H1 (cell line): ENCODE results near the gene PLEKHA1. TPM values are rescaled to one million over a fixed set of nuclear protein-coding genes. Genes with fewer than 3 reads are reported as not detected.

ENCODE experiments used
- CTCF ChIA-PET: fragments of 300-600 bp; sonication (Branson Sonifier 250); formaldehyde crosslinking; loops from one replicate; lab custom pipeline; 2021; ENCODE audit not compliant: partially characterized antibody; lab: Charles Lee
- POLR2A ChIA-PET: fragments of 300-600 bp; sonication (Branson Sonifier 250); formaldehyde crosslinking; loops from one replicate; lab custom pipeline; 2021; ENCODE audit warnings: inconsistent platforms; ENCODE audit not compliant: partially characterized antibody; lab: Charles Lee
- DNase-seq, 2 experiments: peaks; one replicate each; pipeline versions ENCODE4 v3.0.0 to v3.0.0-alpha.2; 2010 to 2022; ENCODE audit warnings: low spot score in 2 of 2, low read depth in 1 of 2, mixed read lengths in 1 of 2
- FAIRE-seq: peaks from 2 replicates; lab custom pipeline; 2011; peaks lifted over from hg19 to GRCh38; lab: Jason Lieb, UNC
- H2AFZ ChIP-seq: 2 replicates; pipeline ENCODE4 v1.8.1; 2012; ENCODE audit warnings: low read length, inconsistent platforms
- H2AK5ac ChIP-seq: 2 replicates; pipeline ENCODE4 v1.6.1; 2013; ENCODE audit warnings: low read depth, low read length
- H2BK120ac ChIP-seq: replicated peaks from 2 replicates; pipeline ENCODE3; 2013; ENCODE audit warnings: low read depth, low read length, inconsistent platforms
- H2BK12ac ChIP-seq: 2 replicates; pipeline ENCODE4 v1.6.1; 2013; ENCODE audit warnings: low read depth, low read length
- H2BK15ac ChIP-seq: 2 replicates; pipeline ENCODE4 v1.6.1; 2013; ENCODE audit warnings: low read length
- H2BK20ac ChIP-seq: 2 replicates; pipeline ENCODE4 v1.6.1; 2013; ENCODE audit warnings: low read length
- H2BK5ac ChIP-seq: 2 replicates; pipeline ENCODE4 v1.6.1; 2013; ENCODE audit warnings: low read depth, low read length
- H3K14ac ChIP-seq: 2 replicates; pipeline ENCODE4 v1.6.1; 2013; ENCODE audit warnings: inconsistent platforms; ENCODE audit not compliant: insufficient read length
- H3K18ac ChIP-seq: 2 replicates; pipeline ENCODE4 v1.6.1; 2013; ENCODE audit warnings: low read length; ENCODE audit errors: extremely low read depth
- H3K23ac ChIP-seq: 2 replicates; pipeline ENCODE4 v1.6.1; 2013; ENCODE audit warnings: inconsistent platforms; ENCODE audit not compliant: insufficient read length
- H3K23me2 ChIP-seq: 2 replicates; pipeline ENCODE4 v1.6.1; 2013; ENCODE audit warnings: low read depth, low read length
- H3K27ac ChIP-seq: 2 replicates; pipeline ENCODE4 v1.6.1; 2011; ENCODE audit warnings: low read depth, low read length, inconsistent platforms
- H3K27me3 ChIP-seq, 4 experiments: replicated peaks in 1 of 4; 1 replicate in 1 of 4; 2 replicates in 3 of 4; pipeline versions ENCODE4 v1.6.1 to v1.8.1; 2011 to 2013; ENCODE audit warnings: low read length in 3 of 4, mild to moderate bottlenecking in 3 of 4, inconsistent platforms in 2 of 4, mixed read lengths in 2 of 4, moderate library complexity in 1 of 4; ENCODE audit not compliant: control insufficient read depth in 3 of 4, insufficient read depth in 3 of 4; ENCODE audit errors: extremely low read depth in 1 of 4
- H3K36me3 ChIP-seq, 4 experiments: 2 replicates each; pipeline versions ENCODE4 v1.6.1 to v1.8.1; 2011 to 2013; ENCODE audit warnings: mild to moderate bottlenecking in 4 of 4, low read length in 3 of 4, moderate library complexity in 2 of 4, control low read depth in 1 of 4, inconsistent platforms in 1 of 4; ENCODE audit not compliant: insufficient read depth in 4 of 4, control insufficient read depth in 2 of 4
- H3K4ac ChIP-seq: replicated peaks from 2 replicates; pipeline ENCODE3; 2013; ENCODE audit warnings: low read length, low read depth, mixed read lengths, inconsistent platforms; ENCODE audit not compliant: insufficient read length
- H3K4me1 ChIP-seq, 4 experiments: replicated peaks in 1 of 4; 1 replicate in 1 of 4; 2 replicates in 3 of 4; pipeline versions ENCODE4 v1.6.1 to v1.8.1; 2011 to 2013; ENCODE audit warnings: low read length in 3 of 4, inconsistent platforms in 2 of 4, mixed read lengths in 1 of 4; ENCODE audit not compliant: insufficient read depth in 4 of 4, control insufficient read depth in 3 of 4
- H3K4me2 ChIP-seq, 2 experiments: 2 replicates each; pipeline versions ENCODE4 v1.6.1 to v1.8.1; 2011 to 2013; ENCODE audit warnings: low read depth in 2 of 2, low read length in 2 of 2, control low read depth in 1 of 2, inconsistent platforms in 1 of 2, mild to moderate bottlenecking in 1 of 2; ENCODE audit not compliant: insufficient read depth in 1 of 2
- H3K4me3 ChIP-seq, 4 experiments: fragments of 200-600, 300-600 bp in 1 of 4; sonication (generic), shearing (Covaris generic), sonication (Bioruptor Twin) in 1 of 4; 2 replicates each; pipeline versions ENCODE4 v1.5.1 to v1.8.1; 2011 to 2016; ENCODE audit warnings: low read length in 4 of 4, low read depth in 3 of 4, control low read depth in 2 of 4, inconsistent platforms in 2 of 4, mild to moderate bottlenecking in 2 of 4, mixed read lengths in 1 of 4, moderate library complexity in 1 of 4; ENCODE audit not compliant: insufficient read depth in 2 of 4; ENCODE audit errors: extremely low read depth in 1 of 4
- H3K56ac ChIP-seq: replicated peaks from 2 replicates; pipeline ENCODE3; 2013; ENCODE audit warnings: low read depth, mild to moderate bottlenecking, mixed read lengths, low read length, inconsistent platforms; ENCODE audit not compliant: insufficient read length
- H3K79me1 ChIP-seq: 2 replicates; pipeline ENCODE4 v1.6.1; 2013; ENCODE audit warnings: low read depth, low read length, control low read depth
- H3K79me2 ChIP-seq, 2 experiments: 2 replicates each; pipeline versions ENCODE4 v1.6.1 to v1.8.1; 2012 to 2013; ENCODE audit warnings: low read length in 2 of 2, mild to moderate bottlenecking in 2 of 2, inconsistent platforms in 1 of 2; ENCODE audit not compliant: insufficient read depth in 2 of 2, control insufficient read depth in 1 of 2
- H3K9ac ChIP-seq, 4 experiments: replicated peaks in 1 of 4; 1 replicate in 1 of 4; 2 replicates in 3 of 4; pipeline versions ENCODE4 v1.6.1 to v1.8.1; 2011 to 2013; ENCODE audit warnings: low read depth in 3 of 4, low read length in 3 of 4, control low read depth in 2 of 4, mild to moderate bottlenecking in 2 of 4, moderate library complexity in 2 of 4, inconsistent platforms in 1 of 4; ENCODE audit errors: extremely low read depth in 1 of 4
- H3K9me3 ChIP-seq, 2 experiments: 2 replicates each; pipeline versions ENCODE4 v1.6.1 to v1.8.1; 2012 to 2013; ENCODE audit warnings: mild to moderate bottlenecking in 2 of 2, moderate library complexity in 2 of 2, control low read depth in 1 of 2, inconsistent platforms in 1 of 2, low read depth in 1 of 2, low read length in 1 of 2, mixed read lengths in 1 of 2; ENCODE audit not compliant: insufficient read depth in 2 of 2
- H4K20me1 ChIP-seq, 2 experiments: replicated peaks in 1 of 2; 2 replicates each; pipeline versions ENCODE3 to v1.8.1; 2011 to 2013; ENCODE audit warnings: inconsistent platforms in 2 of 2, low read length in 2 of 2, mild to moderate bottlenecking in 1 of 2; ENCODE audit not compliant: insufficient read depth in 2 of 2, control insufficient read depth in 1 of 2
- H4K5ac ChIP-seq: 2 replicates; pipeline ENCODE4 v1.6.1; 2013; ENCODE audit warnings: low read length, low read depth, mixed read lengths, inconsistent platforms; ENCODE audit not compliant: insufficient read length
- H4K8ac ChIP-seq: 2 replicates; pipeline ENCODE4 v1.8.0; 2013; ENCODE audit warnings: mild to moderate bottlenecking, moderate library complexity, low read length, inconsistent platforms; ENCODE audit not compliant: insufficient read depth; ENCODE audit errors: extremely low read depth
- H4K91ac ChIP-seq: replicated peaks from 2 replicates; pipeline ENCODE3; 2013; ENCODE audit warnings: low read length, mixed read lengths, inconsistent platforms; ENCODE audit not compliant: insufficient read length
- ASH2L ChIP-seq: fragments of 200-600, 300-600 bp; sonication (generic); IDR thresholded peaks from one replicate; pipeline ENCODE4 v1.7.1; 2017; ENCODE audit warnings: low read length
- CBX5 ChIP-seq: fragments of 300-800, 300-1000 bp; sonication (generic); IDR thresholded peaks from 2 replicates; pipeline ENCODE4 v1.7.1; 2016; ENCODE audit warnings: antibody characterized with exemption, low read length, low read depth
- CHD1 ChIP-seq: IDR thresholded peaks from 2 replicates; pipeline ENCODE4 v1.6.1; 2012; ENCODE audit warnings: low read depth, low read length, improper control_type of control experiment
- JUN ChIP-seq: IDR thresholded peaks from 2 replicates; pipeline ENCODE4 v1.6.1; 2011; ENCODE audit warnings: low read depth, mild to moderate bottlenecking, improper control_type of control experiment, low read length
- JUND ChIP-seq: IDR thresholded peaks from 2 replicates; pipeline ENCODE4 v1.6.1; 2011; ENCODE audit warnings: mild to moderate bottlenecking, improper control_type of control experiment, low read length
- NRF1 ChIP-seq: IDR thresholded peaks from 2 replicates; pipeline ENCODE4 v1.6.1; 2011; ENCODE audit warnings: mild to moderate bottlenecking, low read depth, low read length, improper control_type of control experiment
- POU5F1 ChIP-seq: IDR thresholded peaks from 2 replicates; pipeline ENCODE4 v1.6.1; 2011; ENCODE audit warnings: low read depth, mild to moderate bottlenecking, low read length, moderate library complexity
- SRF ChIP-seq: IDR thresholded peaks from 2 replicates; pipeline ENCODE4 v1.6.1; 2011; ENCODE audit warnings: mild to moderate bottlenecking, low read depth, low read length, moderate library complexity
- TAF7 ChIP-seq: optimal IDR thresholded peaks from 2 replicates; pipeline ENCODE3; 2011; ENCODE audit warnings: low read depth, mild to moderate bottlenecking, inconsistent platforms, low read length, moderate library complexity, borderline replicate concordance
- TCF12 ChIP-seq: IDR thresholded peaks from 2 replicates; pipeline ENCODE4 v1.6.1; 2011; ENCODE audit warnings: low read depth, mild to moderate bottlenecking, low read length
- WGBS, 2 experiments: shearing (Covaris generic) in 1 of 2; methylation state at CpG; one replicate each; pipeline versions ENCODE4 v1.1.6 to v1.1.7; 2013 to 2015; ENCODE audit warnings: low lambda C conversion rate in 2 of 2, mixed read lengths in 2 of 2, inconsistent platforms in 1 of 2, low coverage in 1 of 2, missing lambda C conversion rate in 1 of 2; ENCODE audit not compliant: insufficient replicate concordance in 2 of 2, insufficient coverage in 1 of 2, insufficient read length in 1 of 2; ENCODE audit errors: extremely low coverage in 1 of 2, missing lambda C conversion rate in 1 of 2; 5-methylcytosine and 5-hydroxymethylcytosine counted together
- polyA plus RNA-seq, 7 experiments: library from polyadenylated mRNA; depleted of rRNA in 3 of 7; stranded (reverse) in 5 of 7; unstranded in 2 of 7; fragments of >200 nt in 5 of 7; fragments of 200-250 nt in 2 of 7; gene quantifications; 1 replicate in 5 of 7; 2 replicates in 1 of 7; 4 replicates in 1 of 7; pipeline versions ENCODE4 v1.2.1 to v1.2.3, GENCODE V29; 2011 to 2013; ENCODE audit warnings: missing spikeins in 2 of 7, mixed read lengths in 2 of 7
- total RNA-seq: library from RNA; stranded (reverse); fragmentation: NEBNext Ultra II Directional; extraction: Animal tissue kit (Norgen Biotek cat#: 25700); gene quantifications from 2 replicates; pipeline ENCODE4 v1.2.1, GENCODE V29; 2021
- TF ChIP-seq, protein P1 (sequence below): IDR thresholded peaks from 2 replicates; pipeline ENCODE4 v1.6.1; 2012; ENCODE audit warnings: inconsistent platforms
- TF ChIP-seq, protein P2 (sequence below), 3 experiments: IDR thresholded peaks; 1 replicate in 2 of 3; 2 replicates in 1 of 3; pipeline versions ENCODE4 v1.5.1 to v1.6.1; 2011; ENCODE audit warnings: low read length in 3 of 3, mild to moderate bottlenecking in 3 of 3, inconsistent platforms in 2 of 3, low read depth in 1 of 3, moderate library complexity in 1 of 3; ENCODE audit not compliant: insufficient read depth in 1 of 3; ENCODE audit errors: control extremely low read depth in 1 of 3

Gene PLEKHA1
- total and polyA plus RNA-seq, 2 of the 8 experiments (the other 6 are each of a cell fraction or from before 2014, with no cell fraction given) = 15.6 to 39.7 TPM

DNA sequence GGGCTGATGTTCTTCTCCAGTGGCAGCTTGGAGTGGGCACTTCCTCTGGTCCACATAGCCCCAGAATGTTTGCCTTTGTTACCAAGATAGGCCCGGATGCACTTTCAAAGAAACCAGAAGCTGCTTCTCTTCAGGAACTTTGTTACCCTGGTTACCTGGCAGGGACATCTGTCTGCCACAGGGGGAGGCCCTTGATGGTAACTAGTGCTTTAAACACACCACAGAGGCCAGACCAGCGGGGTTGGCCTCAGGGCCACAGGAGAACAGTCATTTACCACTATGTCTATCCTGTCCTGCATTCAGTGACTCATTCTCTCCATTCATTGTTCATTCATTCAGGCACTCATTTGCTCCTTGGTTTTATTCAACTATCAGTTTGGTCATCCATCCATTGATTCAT lies 11.9 kb upstream of the PLEKHA1 start:
- Histone ChIP-seq H3K23ac (no peak overlapping the region), H3K79me2 (no peaks in the 10 kb centered on the region), H3K9me3 (peaks cover 0 to 4% of the 10 kb centered on the region in 2 experiments; a peak in 1 of 4 replicates), H3K36me3 (no peaks in the 10 kb centered on the region), H3K56ac (no peak overlapping the region), H2BK15ac (no peak overlapping the region), H3K27ac (no peak overlapping the region), H3K9ac (no peak overlapping the region), H4K5ac (no peak overlapping the region), H3K4me1 (peaks cover 0 to 2% (median 0%) of the 10 kb centered on the region in 4 experiments; a peak in 1 of 7 replicates), H3K4me2 (no peak overlapping the region), H2AFZ (no peak overlapping the region), H2BK12ac (no peak overlapping the region), H3K27me3 (no peaks in the 10 kb centered on the region), H2AK5ac (no peak overlapping the region), H3K79me1 (no peaks in the 10 kb centered on the region), H3K14ac (no peak overlapping the region), H3K23me2 (no peaks in the 10 kb centered on the region; the same call in 1 of the 2 replicates), H4K91ac (no peak overlapping the region), H2BK20ac (no peak overlapping the region), H4K20me1 (no peaks in the 10 kb centered on the region), H3K18ac (no peak overlapping the region), H3K4ac (no peak overlapping the region), H2BK120ac (no peak overlapping the region), H2BK5ac (no peak overlapping the region), H4K8ac (no peak overlapping the region), H3K4me3 (no peak overlapping the region)
- FAIRE-seq = no peak
- DNase-seq = peak in 1 of 2 experiments; percentile 23
- POLR2A ChIA-PET = interaction anchor here (1.5 kb wide), 1 partner anchor 11 kb away, joined by 4 read pairs; no protein-coding TSS in a partner anchor
- CTCF ChIA-PET = no interaction called here
- 93% methylated on average over 2 of the region's 2 CpGs; no CpG with 5 or more reads in 1 of the 2 experiments for WGBS, 2 experiments
- TF ChIP-seq CHD1 (no peak), SRF (no peak), ASH2L (no peak), NRF1 (no peak), JUN (no peak), CBX5 (no peak), JUND (no peak), TAF7 (no peak), TCF12 (no peak), POU5F1 (no peak)
- TF ChIP-seq, protein P1, sequence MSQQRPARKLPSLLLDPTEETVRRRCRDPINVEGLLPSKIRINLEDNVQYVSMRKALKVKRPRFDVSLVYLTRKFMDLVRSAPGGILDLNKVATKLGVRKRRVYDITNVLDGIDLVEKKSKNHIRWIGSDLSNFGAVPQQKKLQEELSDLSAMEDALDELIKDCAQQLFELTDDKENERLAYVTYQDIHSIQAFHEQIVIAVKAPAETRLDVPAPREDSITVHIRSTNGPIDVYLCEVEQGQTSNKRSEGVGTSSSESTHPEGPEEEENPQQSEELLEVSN = no peak
- TF ChIP-seq, protein P2, sequence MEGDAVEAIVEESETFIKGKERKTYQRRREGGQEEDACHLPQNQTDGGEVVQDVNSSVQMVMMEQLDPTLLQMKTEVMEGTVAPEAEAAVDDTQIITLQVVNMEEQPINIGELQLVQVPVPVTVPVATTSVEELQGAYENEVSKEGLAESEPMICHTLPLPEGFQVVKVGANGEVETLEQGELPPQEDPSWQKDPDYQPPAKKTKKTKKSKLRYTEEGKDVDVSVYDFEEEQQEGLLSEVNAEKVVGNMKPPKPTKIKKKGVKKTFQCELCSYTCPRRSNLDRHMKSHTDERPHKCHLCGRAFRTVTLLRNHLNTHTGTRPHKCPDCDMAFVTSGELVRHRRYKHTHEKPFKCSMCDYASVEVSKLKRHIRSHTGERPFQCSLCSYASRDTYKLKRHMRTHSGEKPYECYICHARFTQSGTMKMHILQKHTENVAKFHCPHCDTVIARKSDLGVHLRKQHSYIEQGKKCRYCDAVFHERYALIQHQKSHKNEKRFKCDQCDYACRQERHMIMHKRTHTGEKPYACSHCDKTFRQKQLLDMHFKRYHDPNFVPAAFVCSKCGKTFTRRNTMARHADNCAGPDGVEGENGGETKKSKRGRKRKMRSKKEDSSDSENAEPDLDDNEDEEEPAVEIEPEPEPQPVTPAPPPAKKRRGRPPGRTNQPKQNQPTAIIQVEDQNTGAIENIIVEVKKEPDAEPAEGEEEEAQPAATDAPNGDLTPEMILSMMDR (IDR thresholded peaks at IDR 0.05; ENCODE audit: control extremely low read depth in 1 of 3, insufficient read depth in 1 of 3, low read depth in 1 of 3, low read length in 3 of 3) = no peak
